ENCODE data around the gene HSPBP1.

GRCh38 chr19:55276720-55277430 is 3.0 kb downstream of the HSPBP1 start:
- no peak for TF ChIP-seq GABPA (IDR thresholded peaks at IDR 0.05; ENCODE audit: low read depth)
- no peak for TF ChIP-seq CTCF (IDR thresholded peaks at IDR 0.05; ENCODE audit: insufficient read depth, low read length)

Measured in HL-60 (cell line).